Measurements from ENCODE around the gene UNC13A. TPM values are rescaled to one million over a fixed set of nuclear protein-coding genes. Genes with fewer than 3 reads are reported as not detected.
A peak's percentile ranks its signal among the peaks of the same experiment; 100 is the strongest.

UNC13A gene
- total RNA-seq, 6 donors from 2014 or later, result under 0.01 to 0.54 (median 0.33) TPM; not detected in 1

GRCh38 chr19:17711851-17712250, 23.7 kb upstream of the UNC13A start:
- no peak for DNase-seq
- no peaks in the 10 kb centered on the region for H3K36me3 ChIP-seq
- H3K9me3 ChIP-seq, result no peaks in the 10 kb centered on the region
- WGBS, 2 donors, result 63 to 64% methylated on average over 6 of the region's 6 CpGs
- no peak overlapping the region for H3K4me3 ChIP-seq
- H3K27ac ChIP-seq, result no peak overlapping the region
- TF ChIP-seq POLR2AphosphoS5 (IDR thresholded peaks at IDR 0.05), result no peak
- TF ChIP-seq CTCF (IDR thresholded peaks at IDR 0.05), result no peak
- TF ChIP-seq POLR2A (IDR thresholded peaks at IDR 0.05), result no peak
- TF ChIP-seq EP300 (IDR thresholded peaks at IDR 0.05), result no peak
- no peaks in the 10 kb centered on the region for H3K27me3 ChIP-seq
- peaks cover 0 to 2% (median under 1%) of the 10 kb centered on the region in 4 donors for H3K4me1 ChIP-seq
- no peak for ATAC-seq (ENCODE audit: low FRiP score in 2 of 2)

GRCh38 chr19:17706750-17707181, 18.6 kb upstream of the UNC13A start:
- DNase-seq (no peak), ATAC-seq (ENCODE audit: low FRiP score in 2 of 2) (peak in 1 of 2 donors; percentile 44)
- no peak overlapping the region for H3K4me3 ChIP-seq
- H3K27ac ChIP-seq, result no peak overlapping the region
- H3K9me3 ChIP-seq, result no peaks in the 10 kb centered on the region
- no peaks in the 10 kb centered on the region for H3K36me3 ChIP-seq
- 41 to 51% methylated on average over 11 to 14 of the region's 17 CpGs for WGBS, 2 donors
- H3K27me3 ChIP-seq, result no peaks in the 10 kb centered on the region
- TF ChIP-seq CTCF (IDR thresholded peaks at IDR 0.05), result no peak
- no peak for TF ChIP-seq POLR2A (IDR thresholded peaks at IDR 0.05)
- no peak for TF ChIP-seq POLR2AphosphoS5 (IDR thresholded peaks at IDR 0.05)
- no peak for TF ChIP-seq EP300 (IDR thresholded peaks at IDR 0.05)
- H3K4me1 ChIP-seq, result no peaks in the 10 kb centered on the region

- Histone ChIP-seq H3K27me3 (no peaks in the 10 kb centered on the region), H3K36me3 (no peaks in the 10 kb centered on the region), H3K4me1 (no peaks in the 10 kb centered on the region), H3K9me3 (no peaks in the 10 kb centered on the region), H3K27ac (no peak overlapping the region), H3K4me3 (no peak overlapping the region)
- TF ChIP-seq CTCF (IDR thresholded peaks at IDR 0.05), result peak; percentile 81 to 89 (median 84)
- TF ChIP-seq POLR2AphosphoS5 (IDR thresholded peaks at IDR 0.05), result no peak
- no peak for TF ChIP-seq POLR2A (IDR thresholded peaks at IDR 0.05)
- no peak for TF ChIP-seq EP300 (IDR thresholded peaks at IDR 0.05)
- peak in 1 of 2 donors; percentile 58 for DNase-seq
- ATAC-seq (ENCODE audit: low FRiP score in 2 of 2), result peak; percentile 73 to 87
- 46 to 47% methylated on average over 10 to 11 of the region's 11 CpGs for WGBS, 2 donors
These were observed 15.8 kb upstream of the UNC13A start for GRCh38 chr19:17703824-17704463.

- Histone ChIP-seq H3K36me3 (no peaks in the 10 kb centered on the region), H3K4me3 (no peak overlapping the region), H3K4me1 (no peaks in the 10 kb centered on the region), H3K27me3 (no peaks in the 10 kb centered on the region), H3K9me3 (no peaks in the 10 kb centered on the region), H3K27ac (no peak overlapping the region)
- no peak for DNase-seq
- ATAC-seq (ENCODE audit: low FRiP score in 2 of 2), result no peak
- 65 to 75% methylated on average over 2 of the region's 2 CpGs for WGBS, 2 donors
- TF ChIP-seq CTCF (IDR thresholded peaks at IDR 0.05) (no peak), POLR2AphosphoS5 (IDR thresholded peaks at IDR 0.05) (no peak), EP300 (IDR thresholded peaks at IDR 0.05) (no peak), POLR2A (IDR thresholded peaks at IDR 0.05) (no peak)
These were observed 7.0 kb upstream of the UNC13A start for GRCh38 chr19:17695198-17695597.

- Histone ChIP-seq H3K4me1 (peaks cover 0 to 10% (median 2%) of the 10 kb centered on the region in 4 donors), H3K27me3 (peaks cover 0 to 14% (median 9%) of the 10 kb centered on the region in 4 donors), H3K36me3 (no peaks in the 10 kb centered on the region), H3K27ac (no peak overlapping the region), H3K4me3 (no peak overlapping the region), H3K9me3 (no peaks in the 10 kb centered on the region)
- WGBS, 2 donors, result 75 to 78% methylated on average over 4 of the region's 4 CpGs
- ATAC-seq (ENCODE audit: low FRiP score in 2 of 2), result no peak
- TF ChIP-seq POLR2AphosphoS5 (IDR thresholded peaks at IDR 0.05) (no peak), EP300 (IDR thresholded peaks at IDR 0.05) (no peak), POLR2A (IDR thresholded peaks at IDR 0.05) (no peak), CTCF (IDR thresholded peaks at IDR 0.05) (no peak)
- no peak for DNase-seq
These were observed 4.4 kb upstream of the UNC13A start for GRCh38 chr19:17692566-17692965.

Measured in upper lobe of left lung (tissue), 6 donors.